HL-60 (cell line): Measurements from ENCODE around the gene ORC3.

ENCODE experiments used
- DNase-seq, 2 experiments: peaks; one replicate each; pipeline ENCODE4 v3.0.0-alpha.2; 2010 to 2020; ENCODE audit warnings: low read depth in 1 of 2, low spot score in 1 of 2
- H3K27ac ChIP-seq: fragments of 250-450 bp; sonication (Bioruptor Pico); replicated peaks from 2 replicates; pipeline ENCODE4 v1.5.1; 2020; ENCODE audit warnings: mild to moderate bottlenecking, moderate library complexity
- H3K27me3 ChIP-seq: fragments of 250-450 bp; sonication (Bioruptor Pico); 2 replicates; pipeline ENCODE4 v1.5.1; 2021; ENCODE audit warnings: mild to moderate bottlenecking, moderate library complexity; ENCODE audit not compliant: insufficient read depth, poor library complexity, severe bottlenecking
- H3K4me3 ChIP-seq: replicated peaks from 2 replicates; pipeline ENCODE4 v1.5.1; 2011; ENCODE audit warnings: mild to moderate bottlenecking, control low read depth, low read length; ENCODE audit not compliant: insufficient read depth
- CTCF ChIP-seq: IDR thresholded peaks from one replicate; pipeline ENCODE4 v1.5.1; 2011; ENCODE audit warnings: low read length, control low read depth, inconsistent platforms; ENCODE audit not compliant: insufficient read depth
- GABPA ChIP-seq: IDR thresholded peaks from 2 replicates; pipeline ENCODE4 v1.6.1; 2012; ENCODE audit warnings: low read depth
- POLR2AphosphoS5 ChIP-seq: IDR thresholded peaks from 2 replicates; pipeline ENCODE4 v1.6.1; 2012; ENCODE audit warnings: low read depth
- REST ChIP-seq: IDR thresholded peaks from 2 replicates; pipeline ENCODE4 v1.6.1; 2012; ENCODE audit warnings: low read depth; ENCODE audit not compliant: insufficient replicate concordance
- SPI1 ChIP-seq: IDR thresholded peaks from 2 replicates; pipeline ENCODE4 v1.6.1; 2012; ENCODE audit warnings: low read depth, mild to moderate bottlenecking, borderline replicate concordance

Gene ORC3

GRCh38 chr6:87655824-87656223, 65.9 kb downstream of the ORC3 start:
- Histone ChIP-seq H3K4me3 (no peak overlapping the region), H3K27me3 (no peaks in the 10 kb centered on the region), H3K27ac (no peak overlapping the region)
- TF ChIP-seq REST (no peak), SPI1 (no peak), POLR2AphosphoS5 (no peak), CTCF (no peak), GABPA (no peak)
- no peak for DNase-seq

- H3K4me3 ChIP-seq = no peak overlapping the region
- H3K27ac ChIP-seq = no peak overlapping the region
Measured at GRCh38 chr6:87656857-87657256, 66.9 kb downstream of the ORC3 start.

GRCh38 chr6:87658516-87658915, 68.6 kb downstream of the ORC3 start:
- no peaks in the 10 kb centered on the region for H3K27me3 ChIP-seq
- no peak for DNase-seq

More at GRCh38 chr6:87656857-87657256, 66.9 kb downstream of the ORC3 start:
- no peaks in the 10 kb centered on the region for H3K27me3 ChIP-seq
- TF ChIP-seq CTCF = no peak
- no peak for TF ChIP-seq GABPA
- TF ChIP-seq POLR2AphosphoS5 = no peak
- TF ChIP-seq SPI1 = no peak
- TF ChIP-seq REST = no peak
- DNase-seq = no peak

More at GRCh38 chr6:87658516-87658915, 68.6 kb downstream of the ORC3 start:
- H3K4me3 ChIP-seq = no peak overlapping the region
- H3K27ac ChIP-seq = no peak overlapping the region
- no peak for TF ChIP-seq SPI1
- no peak for TF ChIP-seq REST
- TF ChIP-seq POLR2AphosphoS5 = no peak
- TF ChIP-seq GABPA = no peak
- TF ChIP-seq CTCF = no peak
